ENCODE measurements around the gene SLC35D1.

The SLC35D1 gene

DNA sequence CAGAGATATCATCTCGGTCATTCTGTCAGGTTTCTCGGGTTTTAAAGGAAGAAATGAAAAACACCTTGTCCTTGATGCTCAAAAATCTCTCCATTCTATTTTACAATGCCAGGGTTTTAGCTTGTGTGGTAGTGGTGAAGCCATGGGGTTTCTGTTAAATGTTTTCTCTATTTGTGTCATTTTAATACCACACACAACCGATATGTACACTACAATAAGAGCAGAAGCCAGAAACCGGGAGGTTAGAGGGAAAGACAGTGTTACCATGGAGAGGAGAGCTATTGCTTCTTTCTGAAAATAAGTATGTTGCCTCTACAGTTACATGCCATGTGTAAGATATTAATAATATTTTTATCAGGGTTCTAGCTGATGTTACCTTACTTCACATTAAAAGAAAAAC lies 2.8 kb downstream of the SLC35D1 start:
- TF ChIP-seq YY1 (IDR thresholded peaks at IDR 0.05; ENCODE audit: insufficient read depth, insufficient read length) (no peak), SUZ12 (IDR thresholded peaks at IDR 0.05; ENCODE audit: extremely low read depth, insufficient read depth, insufficient read length) (no peak), ZNF274 (IDR thresholded peaks at IDR 0.05; ENCODE audit: low read depth, low read length) (no peak)
- no peak for DNase-seq (ENCODE audit: low read depth, low spot score)
- Histone ChIP-seq H3K9ac (ENCODE audit: insufficient read length, low read depth) (no peak overlapping the region), H3K4me3 (ENCODE audit: insufficient read length, low read depth) (no peak overlapping the region), H3K4me1 (ENCODE audit: insufficient read depth, insufficient read length) (no peaks in the 10 kb centered on the region), H3K27me3 (ENCODE audit: insufficient read depth, insufficient read length) (no peaks in the 10 kb centered on the region), H3K9me3 (ENCODE audit: insufficient read depth, low read length) (no peaks in the 10 kb centered on the region), H3K36me3 (ENCODE audit: insufficient read depth, insufficient read length, low read length) (peaks cover 44% of the 10 kb centered on the region)

DNA sequence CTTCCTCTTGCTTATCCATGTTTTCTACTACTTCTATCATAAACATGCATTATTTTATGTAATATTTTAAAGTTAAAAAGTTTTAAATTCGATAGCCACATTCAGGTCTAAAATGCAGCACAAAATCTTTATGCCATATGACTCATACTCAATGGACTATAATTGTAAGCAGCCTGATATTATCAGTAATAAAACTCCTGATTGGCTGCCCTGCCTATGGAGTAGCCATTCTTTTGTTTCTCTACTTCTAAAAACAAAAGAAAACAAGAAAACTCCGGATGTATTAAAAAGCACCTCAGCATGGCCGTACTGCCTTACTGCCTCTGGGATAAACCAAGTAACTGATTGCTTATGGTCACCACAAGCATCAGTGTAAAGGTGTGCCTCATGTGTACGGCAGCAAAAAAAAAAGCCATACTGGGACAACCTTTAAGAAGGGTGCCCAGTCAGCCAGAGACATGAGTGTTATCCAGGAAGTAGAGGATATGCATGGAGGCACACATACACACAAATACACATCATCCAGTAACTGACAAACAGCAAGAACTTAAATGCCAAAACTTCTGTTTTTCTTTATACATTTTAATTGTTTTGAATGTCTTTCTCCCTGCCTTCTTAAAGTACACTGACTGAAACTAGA lies 9.2 kb downstream of the SLC35D1 start:
- H3K4me1 ChIP-seq (ENCODE audit: insufficient read depth, insufficient read length): no peaks in the 10 kb centered on the region
- H3K4me3 ChIP-seq (ENCODE audit: insufficient read length, low read depth): no peak overlapping the region
- H3K27me3 ChIP-seq (ENCODE audit: insufficient read depth, insufficient read length): no peaks in the 10 kb centered on the region
- H3K36me3 ChIP-seq (ENCODE audit: insufficient read depth, insufficient read length, low read length): peaks cover 80% of the 10 kb centered on the region
- H3K9ac ChIP-seq (ENCODE audit: insufficient read length, low read depth): no peak overlapping the region
- no peaks in the 10 kb centered on the region for H3K9me3 ChIP-seq (ENCODE audit: insufficient read depth, low read length)
- TF ChIP-seq YY1 (IDR thresholded peaks at IDR 0.05; ENCODE audit: insufficient read depth, insufficient read length) (no peak), ZNF274 (IDR thresholded peaks at IDR 0.05; ENCODE audit: low read depth, low read length) (no peak), SUZ12 (IDR thresholded peaks at IDR 0.05; ENCODE audit: extremely low read depth, insufficient read depth, insufficient read length) (no peak)
- DNase-seq (ENCODE audit: low read depth, low spot score): no peak

DNA sequence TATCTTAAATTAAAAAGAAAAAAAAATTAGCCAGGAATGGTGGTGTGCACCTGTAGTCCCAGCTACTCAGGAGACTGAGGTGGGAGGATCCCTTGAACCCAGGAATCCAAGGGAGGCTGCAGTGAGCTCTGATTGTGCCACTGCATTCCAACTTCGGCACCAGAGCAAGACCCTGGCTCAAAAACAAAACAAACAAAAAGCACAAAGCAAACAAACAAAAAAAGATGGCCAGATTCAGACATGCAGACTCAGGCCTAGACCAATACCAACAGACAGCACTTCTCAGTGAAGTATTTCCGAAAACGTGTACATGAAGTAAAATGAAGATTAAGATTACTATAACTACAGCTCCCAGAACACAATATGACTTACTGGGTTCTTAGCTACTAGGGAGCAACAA lies 10.6 kb downstream of the SLC35D1 start:
- no peak for TF ChIP-seq ZNF274 (IDR thresholded peaks at IDR 0.05; ENCODE audit: low read depth, low read length)
- no peak for TF ChIP-seq YY1 (IDR thresholded peaks at IDR 0.05; ENCODE audit: insufficient read depth, insufficient read length)
- no peak for TF ChIP-seq SUZ12 (IDR thresholded peaks at IDR 0.05; ENCODE audit: extremely low read depth, insufficient read depth, insufficient read length)
- H3K9me3 ChIP-seq (ENCODE audit: insufficient read depth, low read length): no peaks in the 10 kb centered on the region
- H3K4me3 ChIP-seq (ENCODE audit: insufficient read length, low read depth): no peak overlapping the region
- H3K36me3 ChIP-seq (ENCODE audit: insufficient read depth, insufficient read length, low read length): peaks cover 82% of the 10 kb centered on the region
- no peaks in the 10 kb centered on the region for H3K4me1 ChIP-seq (ENCODE audit: insufficient read depth, insufficient read length)
- no peaks in the 10 kb centered on the region for H3K27me3 ChIP-seq (ENCODE audit: insufficient read depth, insufficient read length)
- DNase-seq (ENCODE audit: low read depth, low spot score): no peak
- no peak overlapping the region for H3K9ac ChIP-seq (ENCODE audit: insufficient read length, low read depth)

DNA sequence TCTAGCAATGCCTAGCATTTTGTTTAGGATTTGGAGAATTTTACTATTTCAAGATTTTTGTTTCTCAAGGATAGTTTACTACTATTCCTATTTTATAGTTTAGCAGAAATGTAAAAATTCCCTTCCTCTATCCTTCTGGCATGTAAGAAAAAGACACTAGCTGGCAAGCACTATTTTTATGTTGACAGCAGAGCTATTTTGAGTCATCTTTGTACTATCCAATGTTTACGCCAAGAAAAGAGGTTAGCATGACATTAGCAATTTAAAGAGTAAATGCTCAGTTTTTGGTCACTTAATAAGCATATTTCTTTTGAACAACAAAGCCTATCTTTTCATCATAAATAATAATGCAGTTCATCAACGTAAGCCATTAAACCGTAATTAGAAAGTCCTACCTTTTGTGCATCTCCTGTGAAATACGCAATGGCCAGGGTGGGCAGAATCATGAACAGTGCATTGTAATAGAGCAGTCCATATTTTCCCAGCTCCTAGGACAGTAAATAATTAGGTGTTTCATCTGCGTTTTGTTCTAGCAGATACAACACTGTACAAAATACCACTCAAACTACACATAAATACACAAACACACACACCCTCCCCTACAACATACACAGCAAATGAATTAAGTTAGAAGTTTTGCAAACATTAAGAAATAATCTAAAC lies 12.0 kb downstream of the SLC35D1 start:
- Histone ChIP-seq H3K27me3 (ENCODE audit: insufficient read depth, insufficient read length) (no peaks in the 10 kb centered on the region), H3K4me1 (ENCODE audit: insufficient read depth, insufficient read length) (no peaks in the 10 kb centered on the region), H3K9ac (ENCODE audit: insufficient read length, low read depth) (no peak overlapping the region), H3K9me3 (ENCODE audit: insufficient read depth, low read length) (no peaks in the 10 kb centered on the region), H3K36me3 (ENCODE audit: insufficient read depth, insufficient read length, low read length) (peaks cover 82% of the 10 kb centered on the region), H3K4me3 (ENCODE audit: insufficient read length, low read depth) (no peak overlapping the region)
- no peak for DNase-seq (ENCODE audit: low read depth, low spot score)
- TF ChIP-seq SUZ12 (IDR thresholded peaks at IDR 0.05; ENCODE audit: extremely low read depth, insufficient read depth, insufficient read length): no peak
- TF ChIP-seq ZNF274 (IDR thresholded peaks at IDR 0.05; ENCODE audit: low read depth, low read length): no peak
- no peak for TF ChIP-seq YY1 (IDR thresholded peaks at IDR 0.05; ENCODE audit: insufficient read depth, insufficient read length)

DNA sequence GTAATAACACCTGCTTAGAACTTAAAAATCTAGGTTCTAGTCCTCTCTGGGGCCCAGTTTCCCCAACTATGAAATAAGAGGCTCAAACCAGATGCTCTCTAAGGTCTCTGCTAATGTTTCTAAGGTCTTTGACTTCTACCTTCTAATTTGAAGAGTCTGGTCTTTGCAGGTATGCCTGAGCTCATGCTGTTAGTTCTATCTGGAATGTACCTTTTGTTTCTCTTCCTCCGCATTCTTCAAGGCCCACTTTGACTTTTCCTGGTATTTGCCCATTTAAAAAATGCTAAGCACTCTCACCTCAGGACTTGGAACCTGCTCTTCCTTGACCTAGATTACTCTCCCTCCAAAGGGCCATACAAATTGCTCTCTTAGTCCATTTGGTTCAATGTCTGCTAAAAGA lies 13.5 kb downstream of the SLC35D1 start:
- H3K36me3 ChIP-seq (ENCODE audit: insufficient read depth, insufficient read length, low read length): peaks cover 76% of the 10 kb centered on the region

DNA sequence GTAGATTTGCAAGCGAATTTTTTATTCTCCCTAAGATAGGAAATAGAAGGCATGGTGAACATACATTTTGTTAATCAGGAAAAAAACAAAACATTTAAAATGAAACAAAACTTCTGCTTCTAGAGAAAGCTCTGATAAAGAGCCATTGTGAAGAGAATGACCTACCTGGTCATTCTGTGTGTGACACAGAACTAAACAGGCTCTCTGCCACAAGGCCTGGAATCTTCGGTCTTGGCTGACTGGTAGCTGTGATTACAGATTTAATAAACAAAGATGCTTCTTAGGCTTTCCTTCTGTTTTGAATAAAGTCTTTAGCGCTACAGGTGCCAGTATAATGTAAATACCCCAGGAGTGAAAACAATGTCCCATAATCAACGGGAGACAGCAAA lies 22.1 kb downstream of the SLC35D1 start:
- no peaks in the 10 kb centered on the region for H3K4me1 ChIP-seq (ENCODE audit: insufficient read depth, insufficient read length)
- no peak for DNase-seq (ENCODE audit: low read depth, low spot score)

More for the DNA sequence above, 13.5 kb downstream of the SLC35D1 start:
- H3K4me3 ChIP-seq (ENCODE audit: insufficient read length, low read depth): no peak overlapping the region
- no peak overlapping the region for H3K9ac ChIP-seq (ENCODE audit: insufficient read length, low read depth)
- H3K27me3 ChIP-seq (ENCODE audit: insufficient read depth, insufficient read length): no peaks in the 10 kb centered on the region
- no peaks in the 10 kb centered on the region for H3K4me1 ChIP-seq (ENCODE audit: insufficient read depth, insufficient read length)
- no peaks in the 10 kb centered on the region for H3K9me3 ChIP-seq (ENCODE audit: insufficient read depth, low read length)
- no peak for DNase-seq (ENCODE audit: low read depth, low spot score)
- TF ChIP-seq YY1 (IDR thresholded peaks at IDR 0.05; ENCODE audit: insufficient read depth, insufficient read length) (no peak), ZNF274 (IDR thresholded peaks at IDR 0.05; ENCODE audit: low read depth, low read length) (no peak), SUZ12 (IDR thresholded peaks at IDR 0.05; ENCODE audit: extremely low read depth, insufficient read depth, insufficient read length) (no peak)

DNA sequence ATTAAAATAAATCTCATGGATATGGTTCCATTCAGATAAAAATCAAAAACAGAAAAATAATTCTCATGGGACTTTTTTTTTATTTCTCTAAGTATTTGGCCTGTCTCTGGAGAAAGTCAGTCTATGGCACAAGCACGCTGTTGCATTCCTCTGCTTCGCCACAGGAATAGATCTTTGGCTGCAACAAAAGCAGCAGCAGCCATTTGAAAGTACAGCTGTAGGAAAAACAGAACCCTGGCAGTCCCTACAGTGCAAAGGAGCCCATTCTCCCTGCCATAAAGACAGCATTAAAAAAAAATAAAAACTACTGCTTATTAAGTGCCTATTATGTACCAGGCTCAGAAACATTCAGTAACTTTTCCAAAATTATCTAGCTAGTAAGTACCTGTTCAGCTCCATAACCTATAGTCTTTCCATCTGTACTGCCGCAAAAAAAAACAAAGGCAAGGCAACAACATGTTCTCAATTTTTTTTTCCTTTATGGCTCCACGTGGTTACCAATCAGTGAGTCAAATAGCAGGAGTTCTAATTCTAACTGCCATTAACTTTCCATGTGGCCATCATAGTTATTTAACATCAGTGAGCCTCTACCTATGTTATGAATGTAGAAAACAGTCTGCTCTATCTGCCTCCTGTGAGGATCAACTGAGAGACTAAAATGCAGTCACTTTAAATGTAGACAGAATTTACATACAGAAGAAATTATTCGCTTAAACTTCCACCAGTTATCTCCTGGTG lies 22.7 kb downstream of the SLC35D1 start:
- no peaks in the 10 kb centered on the region for H3K27me3 ChIP-seq (ENCODE audit: insufficient read depth, insufficient read length)
- no peak overlapping the region for H3K9ac ChIP-seq (ENCODE audit: insufficient read length, low read depth)
- H3K4me3 ChIP-seq (ENCODE audit: insufficient read length, low read depth): no peak overlapping the region
- no peak for TF ChIP-seq YY1 (IDR thresholded peaks at IDR 0.05; ENCODE audit: insufficient read depth, insufficient read length)
- TF ChIP-seq SUZ12 (IDR thresholded peaks at IDR 0.05; ENCODE audit: extremely low read depth, insufficient read depth, insufficient read length): no peak
- no peak for TF ChIP-seq ZNF274 (IDR thresholded peaks at IDR 0.05; ENCODE audit: low read depth, low read length)
- H3K4me1 ChIP-seq (ENCODE audit: insufficient read depth, insufficient read length): no peaks in the 10 kb centered on the region
- no peak for DNase-seq (ENCODE audit: low read depth, low spot score)
- H3K36me3 ChIP-seq (ENCODE audit: insufficient read depth, insufficient read length, low read length): peaks cover 4% of the 10 kb centered on the region
- no peaks in the 10 kb centered on the region for H3K9me3 ChIP-seq (ENCODE audit: insufficient read depth, low read length)

More for the DNA sequence above, 22.1 kb downstream of the SLC35D1 start:
- no peak for TF ChIP-seq SUZ12 (IDR thresholded peaks at IDR 0.05; ENCODE audit: extremely low read depth, insufficient read depth, insufficient read length)
- TF ChIP-seq YY1 (IDR thresholded peaks at IDR 0.05; ENCODE audit: insufficient read depth, insufficient read length): no peak
- TF ChIP-seq ZNF274 (IDR thresholded peaks at IDR 0.05; ENCODE audit: low read depth, low read length): no peak
- H3K4me3 ChIP-seq (ENCODE audit: insufficient read length, low read depth): no peak overlapping the region
- H3K27me3 ChIP-seq (ENCODE audit: insufficient read depth, insufficient read length): no peaks in the 10 kb centered on the region
- H3K9ac ChIP-seq (ENCODE audit: insufficient read length, low read depth): no peak overlapping the region
- H3K9me3 ChIP-seq (ENCODE audit: insufficient read depth, low read length): no peaks in the 10 kb centered on the region
- H3K36me3 ChIP-seq (ENCODE audit: insufficient read depth, insufficient read length, low read length): peaks cover 4% of the 10 kb centered on the region
